Activated naive CD4-positive, alpha-beta T cell treated with anti-CD3 and anti-CD28 coated beads, Interleukin-2, amount 10 ng/mL, durations not matched to agents 7 days and 5 days (primary cell): ENCODE results near the gene SRD5A3.

Source experiments
- CTCF ChIA-PET: fragments of 350-600 bp; sonication (Branson Sonifier 250); formaldehyde crosslinking; loops from one replicate; lab custom pipeline; 2021; ENCODE audit warnings: antibody characterized with exemption; lab: Charles Lee
- DNase-seq: peaks from one replicate; pipeline ENCODE4 v3.0.0-alpha.2; 2020
- H3K27ac Mint-ChIP-seq: one replicate; pipeline ENCODE4 v1.8.0; 2021; ENCODE audit warnings: mild to moderate bottlenecking, moderate library complexity, mixed read lengths
- H3K27me3 Mint-ChIP-seq: one replicate; pipeline ENCODE4 v1.8.0; 2021; ENCODE audit warnings: mild to moderate bottlenecking, mixed read lengths
- H3K36me3 Mint-ChIP-seq: one replicate; pipeline ENCODE4 v1.8.0; 2021; ENCODE audit warnings: mixed read lengths
- H3K4me1 Mint-ChIP-seq: one replicate; pipeline ENCODE4 v1.8.0; 2021; ENCODE audit warnings: mixed read lengths
- H3K4me3 Mint-ChIP-seq: one replicate; pipeline ENCODE4 v1.8.0; 2021; ENCODE audit warnings: mild to moderate bottlenecking, moderate library complexity, mixed read lengths
- H3K9me3 Mint-ChIP-seq: one replicate; pipeline ENCODE4 v1.8.0; 2021; ENCODE audit warnings: mixed read lengths

The SRD5A3 gene

GRCh38 chr4:55396308-55397125 lies 50.5 kb downstream of the SRD5A3 start:
- CTCF ChIA-PET: interaction anchor here (1.6 kb wide), 1 partner anchor 51 kb away, joined by 4 read pairs; the partner anchor contains the start of gene SRD5A3
- H3K36me3 Mint-ChIP-seq: peaks cover 29% of the 10 kb centered on the region
- no peaks in the 10 kb centered on the region for H3K9me3 Mint-ChIP-seq
- H3K4me3 Mint-ChIP-seq: peak overlapping the region; percentile 89
- peak overlapping the region; percentile 94 for H3K27ac Mint-ChIP-seq
- H3K27me3 Mint-ChIP-seq: no peaks in the 10 kb centered on the region
- DNase-seq: peak; percentile 45
- peaks cover 51% of the 10 kb centered on the region for H3K4me1 Mint-ChIP-seq

- DNase-seq: no peak
- Mint-ChIP-seq H3K36me3 (peaks cover 29% of the 10 kb centered on the region), H3K27me3 (no peaks in the 10 kb centered on the region), H3K9me3 (no peaks in the 10 kb centered on the region), H3K4me3 (peak overlapping the region; percentile 80), H3K27ac (peak overlapping the region; percentile 83), H3K4me1 (peaks cover 51% of the 10 kb centered on the region)
- CTCF ChIA-PET: interaction anchor here (1.6 kb wide), 1 partner anchor 51 kb away, joined by 4 read pairs; the partner anchor contains the start of gene SRD5A3
These were observed 51.0 kb downstream of the SRD5A3 start for GRCh38 chr4:55397126-55397436.

- Mint-ChIP-seq H3K27me3 (no peaks in the 10 kb centered on the region), H3K27ac (peak overlapping the region; percentile 61), H3K36me3 (peaks cover 29% of the 10 kb centered on the region), H3K4me3 (peak overlapping the region; percentile 80), H3K4me1 (peaks cover 51% of the 10 kb centered on the region), H3K9me3 (no peaks in the 10 kb centered on the region)
- CTCF ChIA-PET: interaction anchor here (1.1 to 1.6 kb wide), 2 partner anchors 51 to 52 kb away, joined by 4 read pairs; partner anchors contain the start of gene SRD5A3
- DNase-seq: no peak
These were observed 51.7 kb downstream of the SRD5A3 start for GRCh38 chr4:55397520-55398321.

GRCh38 chr4:55398461-55398860 lies 52.4 kb downstream of the SRD5A3 start:
- Mint-ChIP-seq H3K36me3 (peaks cover 31% of the 10 kb centered on the region), H3K27ac (peak overlapping the region; percentile 39), H3K4me3 (peak overlapping the region; percentile 80), H3K27me3 (no peaks in the 10 kb centered on the region), H3K9me3 (no peaks in the 10 kb centered on the region), H3K4me1 (peaks cover 53% of the 10 kb centered on the region)
- CTCF ChIA-PET: interaction anchor here (1.0 to 1.1 kb wide), 2 partner anchors 14 to 51 kb away, joined by 3 to 4 read pairs; no protein-coding TSS in a partner anchor
- no peak for DNase-seq

GRCh38 chr4:55398966-55399365 lies 52.9 kb downstream of the SRD5A3 start:
- H3K9me3 Mint-ChIP-seq: no peaks in the 10 kb centered on the region
- peaks cover 35% of the 10 kb centered on the region for H3K36me3 Mint-ChIP-seq
- peak overlapping the region; percentile 80 for H3K4me3 Mint-ChIP-seq
- H3K4me1 Mint-ChIP-seq: peaks cover 55% of the 10 kb centered on the region
- CTCF ChIA-PET: interaction anchor here (1.0 to 1.1 kb wide), 2 partner anchors 14 to 52 kb away, joined by 3 to 4 read pairs; no protein-coding TSS in a partner anchor
- DNase-seq: no peak
- no peaks in the 10 kb centered on the region for H3K27me3 Mint-ChIP-seq
- H3K27ac Mint-ChIP-seq: peak overlapping the region; percentile 6

- H3K36me3 Mint-ChIP-seq: peaks cover 37% of the 10 kb centered on the region
- peaks cover 50% of the 10 kb centered on the region for H3K4me1 Mint-ChIP-seq
- H3K9me3 Mint-ChIP-seq: no peaks in the 10 kb centered on the region
- H3K27ac Mint-ChIP-seq: peak overlapping the region; percentile 6
- H3K4me3 Mint-ChIP-seq: no peak overlapping the region
- no peak for DNase-seq
- H3K27me3 Mint-ChIP-seq: no peaks in the 10 kb centered on the region
- CTCF ChIA-PET: no interaction called here
These were observed 53.5 kb downstream of the SRD5A3 start for GRCh38 chr4:55399581-55399980.

GRCh38 chr4:55405073-55405472 lies 59.0 kb downstream of the SRD5A3 start:
- Mint-ChIP-seq H3K4me3 (no peak overlapping the region), H3K27ac (no peak overlapping the region), H3K27me3 (no peaks in the 10 kb centered on the region), H3K4me1 (peaks cover 35% of the 10 kb centered on the region), H3K36me3 (peaks cover 31% of the 10 kb centered on the region), H3K9me3 (no peaks in the 10 kb centered on the region)
- CTCF ChIA-PET: interaction anchor here (1.0 to 1.1 kb wide), 2 partner anchors 12 to 14 kb away, joined by 3 to 5 read pairs; no protein-coding TSS in a partner anchor
- no peak for DNase-seq

- DNase-seq: no peak
- Mint-ChIP-seq H3K27me3 (no peaks in the 10 kb centered on the region), H3K9me3 (no peaks in the 10 kb centered on the region), H3K36me3 (peaks cover 27% of the 10 kb centered on the region), H3K4me1 (peaks cover 29% of the 10 kb centered on the region), H3K27ac (no peak overlapping the region), H3K4me3 (no peak overlapping the region)
- CTCF ChIA-PET: no interaction called here
These were observed 60.5 kb downstream of the SRD5A3 start for GRCh38 chr4:55406545-55406944.

GRCh38 chr4:55407119-55407518 lies 61.1 kb downstream of the SRD5A3 start:
- CTCF ChIA-PET: no interaction called here
- peaks cover 32% of the 10 kb centered on the region for H3K36me3 Mint-ChIP-seq
- no peaks in the 10 kb centered on the region for H3K9me3 Mint-ChIP-seq
- no peaks in the 10 kb centered on the region for H3K27me3 Mint-ChIP-seq
- no peak overlapping the region for H3K27ac Mint-ChIP-seq
- H3K4me3 Mint-ChIP-seq: no peak overlapping the region
- DNase-seq: no peak
- peaks cover 29% of the 10 kb centered on the region for H3K4me1 Mint-ChIP-seq

GRCh38 chr4:55407764-55408163 lies 61.7 kb downstream of the SRD5A3 start:
- DNase-seq: no peak
- Mint-ChIP-seq H3K9me3 (no peaks in the 10 kb centered on the region), H3K27me3 (no peaks in the 10 kb centered on the region), H3K27ac (no peak overlapping the region), H3K4me1 (peaks cover 29% of the 10 kb centered on the region), H3K36me3 (peaks cover 32% of the 10 kb centered on the region), H3K4me3 (no peak overlapping the region)
- CTCF ChIA-PET: no interaction called here

- CTCF ChIA-PET: interaction anchor here (0.6 kb wide), 1 partner anchor 17 kb away, joined by 3 read pairs; no protein-coding TSS in a partner anchor
- Mint-ChIP-seq H3K4me1 (peaks cover 25% of the 10 kb centered on the region), H3K9me3 (no peaks in the 10 kb centered on the region), H3K36me3 (peaks cover 26% of the 10 kb centered on the region), H3K27me3 (no peaks in the 10 kb centered on the region), H3K4me3 (no peak overlapping the region), H3K27ac (no peak overlapping the region)
- DNase-seq: no peak
These were observed 63.6 kb downstream of the SRD5A3 start for GRCh38 chr4:55409468-55410171.

- CTCF ChIA-PET: no interaction called here
- H3K27me3 Mint-ChIP-seq: no peaks in the 10 kb centered on the region
- peaks cover 24% of the 10 kb centered on the region for H3K4me1 Mint-ChIP-seq
- peaks cover 26% of the 10 kb centered on the region for H3K36me3 Mint-ChIP-seq
- no peak overlapping the region for H3K27ac Mint-ChIP-seq
- no peak for DNase-seq
- H3K9me3 Mint-ChIP-seq: no peaks in the 10 kb centered on the region
- no peak overlapping the region for H3K4me3 Mint-ChIP-seq
These were observed 64.4 kb downstream of the SRD5A3 start for GRCh38 chr4:55410431-55410830.

- H3K4me1 Mint-ChIP-seq: peaks cover 16% of the 10 kb centered on the region
- peaks cover 21% of the 10 kb centered on the region for H3K36me3 Mint-ChIP-seq
- no peak overlapping the region for H3K4me3 Mint-ChIP-seq
- no peaks in the 10 kb centered on the region for H3K27me3 Mint-ChIP-seq
- H3K27ac Mint-ChIP-seq: no peak overlapping the region
- no peaks in the 10 kb centered on the region for H3K9me3 Mint-ChIP-seq
- no peak for DNase-seq
- CTCF ChIA-PET: no interaction called here
These were observed 65.6 kb downstream of the SRD5A3 start for GRCh38 chr4:55411621-55412020.

- Mint-ChIP-seq H3K4me1 (no peaks in the 10 kb centered on the region), H3K27ac (no peak overlapping the region), H3K4me3 (no peak overlapping the region), H3K9me3 (no peaks in the 10 kb centered on the region), H3K27me3 (no peaks in the 10 kb centered on the region), H3K36me3 (peaks cover 39% of the 10 kb centered on the region)
- CTCF ChIA-PET: interaction anchor here (1.1 to 1.4 kb wide), 2 partner anchors 11 kb away, joined by 3 to 4 read pairs; no protein-coding TSS in a partner anchor
- DNase-seq: no peak
These were observed 70.1 kb downstream of the SRD5A3 start for GRCh38 chr4:55416176-55416575.
